CD4-positive, alpha-beta memory T cell (primary cell): Measurements from ENCODE around the gene FAM47E. TPM values are rescaled to one million over a fixed set of nuclear protein-coding genes. Genes with fewer than 3 reads are reported as not detected.

ENCODE experiments used
- CTCF ChIA-PET: fragments of 350-600 bp; sonication (Branson Sonifier 250); formaldehyde crosslinking; loops from one replicate; lab custom pipeline; 2021; ENCODE audit warnings: inconsistent platforms; ENCODE audit not compliant: partially characterized antibody; lab: Charles Lee
- POLR2A ChIA-PET: fragments of 350-600 bp; sonication (Branson Sonifier 250); formaldehyde crosslinking; loops from one replicate; lab custom pipeline; 2021; ENCODE audit not compliant: partially characterized antibody; lab: Charles Lee
- DNase-seq, 5 donors: peaks; one replicate each; pipeline versions ENCODE4 v3.0.0 to v3.0.0-alpha.2; 2020 to 2022; ENCODE audit warnings: mixed read lengths in 1 of 5
- H3K27ac ChIP-seq: one replicate; pipeline ENCODE4 v1.7.0; 2013; ENCODE audit warnings: low read depth, low read length
- H3K27me3 ChIP-seq: 2 replicates; pipeline ENCODE4 v1.7.0; 2013; ENCODE audit warnings: mild to moderate bottlenecking, low read length, moderate library complexity; ENCODE audit not compliant: insufficient read depth
- H3K36me3 ChIP-seq: 2 replicates; pipeline ENCODE4 v1.7.0; 2013; ENCODE audit warnings: mild to moderate bottlenecking, low read length, moderate library complexity; ENCODE audit not compliant: insufficient read depth
- H3K4me1 ChIP-seq: 2 replicates; pipeline ENCODE4 v1.7.0; 2013; ENCODE audit warnings: mild to moderate bottlenecking, low read length, moderate library complexity; ENCODE audit not compliant: insufficient read depth
- H3K4me3 ChIP-seq, 2 donors: one replicate each; pipeline ENCODE4 v1.7.0; 2013; ENCODE audit warnings: low read length in 2 of 2, mild to moderate bottlenecking in 1 of 2
- H3K9me3 ChIP-seq, 2 donors: one replicate each; pipeline ENCODE4 v1.7.0; 2013; ENCODE audit warnings: low read length in 2 of 2, control low read depth in 1 of 2; ENCODE audit not compliant: control insufficient read depth in 1 of 2
- H3K27ac Mint-ChIP-seq, 7 donors: one replicate each; pipeline ENCODE4 v1.8.0; 2020 to 2021; ENCODE audit warnings: mixed read lengths in 7 of 7, mild to moderate bottlenecking in 6 of 7, inconsistent platforms in 3 of 7, moderate library complexity in 3 of 7
- H3K27me3 Mint-ChIP-seq, 2 donors: one replicate each; pipeline ENCODE4 v1.8.0; 2020 to 2021; ENCODE audit warnings: mixed read lengths in 2 of 2
- H3K36me3 Mint-ChIP-seq, 2 donors: one replicate each; pipeline ENCODE4 v1.8.0; 2020 to 2021; ENCODE audit warnings: mixed read lengths in 2 of 2, inconsistent platforms in 1 of 2, mild to moderate bottlenecking in 1 of 2
- H3K4me1 Mint-ChIP-seq, 4 donors: one replicate each; pipeline ENCODE4 v1.8.0; 2020 to 2021; ENCODE audit warnings: mixed read lengths in 4 of 4, mild to moderate bottlenecking in 1 of 4
- H3K4me3 Mint-ChIP-seq, 8 donors: one replicate each; pipeline ENCODE4 v1.8.0; 2020 to 2021; ENCODE audit warnings: mixed read lengths in 8 of 8, mild to moderate bottlenecking in 7 of 8, moderate library complexity in 6 of 8, inconsistent platforms in 3 of 8
- H3K9me3 Mint-ChIP-seq, 8 donors: one replicate each; pipeline ENCODE4 v1.8.0; 2020 to 2021; ENCODE audit warnings: mixed read lengths in 8 of 8, mild to moderate bottlenecking in 5 of 8, inconsistent platforms in 3 of 8, moderate library complexity in 1 of 8
- intact Hi-C: fragments of 100-400 bp; cut with micrococcal nuclease; formaldehyde crosslinking; loops from one replicate; pipeline ENCODE4 v1.15.1; 2023
- polyA plus RNA-seq, 2 donors: library from polyadenylated mRNA; unstranded; fragments of 300-500 nt; fragmentation: Illumina TruSeq; gene quantifications; one replicate each; pipeline ENCODE4 v1.2.3, GENCODE V29; 2021
- total RNA-seq, 2 experiments: library from RNA; stranded (reverse); gene quantifications; one replicate each; pipeline ENCODE4 v1.2.3, GENCODE V29; 2021

FAM47E gene
- total and polyA plus RNA-seq, 4 experiments from 2014 or later = 0.18 to 0.64 TPM; not detected in 2

GRCh38 chr4:76309939-76310550, 58.5 kb downstream of the FAM47E start:
- ChIA-PET CTCF (interaction anchor here (5.7 kb wide), 1 partner anchor 67 kb away, joined by 66 read pairs; no protein-coding TSS in a partner anchor), POLR2A (no interaction called here)
- Histone ChIP-seq H3K4me1 (peaks cover 20% of the 10 kb centered on the region), H3K27me3 (no peaks in the 10 kb centered on the region), H3K36me3 (no peaks in the 10 kb centered on the region), H3K4me3 (no peak overlapping the region), H3K9me3 (no peaks in the 10 kb centered on the region), H3K27ac (no peak overlapping the region)
- Mint-ChIP-seq H3K27me3 (no peaks in the 10 kb centered on the region), H3K9me3 (peaks cover 0 to 7% (median 0%) of the 10 kb centered on the region in 8 donors), H3K4me3 (no peak overlapping the region), H3K36me3 (peaks cover 0 to 9% of the 10 kb centered on the region in 2 donors), H3K27ac (peak overlapping the region in 1 of 7 donors; percentile 62), H3K4me1 (peaks cover 9 to 19% (median 13%) of the 10 kb centered on the region in 4 donors)
- DNase-seq = no peak
- intact Hi-C loops = loop anchor here (5.0 to 10.0 kb wide), 3 partner anchors 65 to 847 kb away; partner anchors contain the start of genes CCNG2 and SCARB2

GRCh38 chr4:76310683-76311082, 59.2 kb downstream of the FAM47E start:
- H3K9me3 Mint-ChIP-seq = peaks cover 0 to 12% (median 4%) of the 10 kb centered on the region in 8 donors
- CTCF ChIA-PET = interaction anchor here (5.7 kb wide), 1 partner anchor 66 kb away, joined by 66 read pairs; no protein-coding TSS in a partner anchor
- H3K27ac Mint-ChIP-seq = no peak overlapping the region

GRCh38 chr4:76311896-76312331, 60.4 kb downstream of the FAM47E start:
- peaks cover 1 to 24% (median 15%) of the 10 kb centered on the region in 8 donors for H3K9me3 Mint-ChIP-seq
- CTCF ChIA-PET = no interaction called here

More at GRCh38 chr4:76310683-76311082, 59.2 kb downstream of the FAM47E start:
- DNase-seq = no peak
- H3K27me3 Mint-ChIP-seq = no peaks in the 10 kb centered on the region
- no peak overlapping the region for H3K27ac ChIP-seq
- no peaks in the 10 kb centered on the region for H3K27me3 ChIP-seq
- no peak overlapping the region for H3K4me3 Mint-ChIP-seq
- intact Hi-C loops = no loop called here
- H3K4me3 ChIP-seq = no peak overlapping the region
- H3K4me1 Mint-ChIP-seq = peaks cover 3 to 12% (median 7%) of the 10 kb centered on the region in 4 donors
- no peaks in the 10 kb centered on the region for H3K36me3 ChIP-seq
- H3K4me1 ChIP-seq = peaks cover 14% of the 10 kb centered on the region
- peaks cover 4 to 10% of the 10 kb centered on the region in 2 donors for H3K36me3 Mint-ChIP-seq
- POLR2A ChIA-PET = no interaction called here
- H3K9me3 ChIP-seq = no peaks in the 10 kb centered on the region

GRCh38 chr4:76312457-76312856, 60.9 kb downstream of the FAM47E start:
- peaks cover 4 to 30% (median 19%) of the 10 kb centered on the region in 8 donors for H3K9me3 Mint-ChIP-seq
- Histone ChIP-seq H3K4me3 (no peak overlapping the region), H3K36me3 (no peaks in the 10 kb centered on the region), H3K9me3 (no peaks in the 10 kb centered on the region), H3K4me1 (peaks cover 4% of the 10 kb centered on the region), H3K27ac (no peak overlapping the region), H3K27me3 (no peaks in the 10 kb centered on the region)
- intact Hi-C loops = no loop called here
- POLR2A ChIA-PET = no interaction called here
- peaks cover 1 to 8% of the 10 kb centered on the region in 2 donors for H3K27me3 Mint-ChIP-seq
- H3K4me1 Mint-ChIP-seq = peaks cover 3 to 7% (median 4%) of the 10 kb centered on the region in 4 donors
- CTCF ChIA-PET = no interaction called here
- no peak overlapping the region for H3K27ac Mint-ChIP-seq
- no peak overlapping the region for H3K4me3 Mint-ChIP-seq
- DNase-seq = no peak
- peaks cover 11 to 14% of the 10 kb centered on the region in 2 donors for H3K36me3 Mint-ChIP-seq

More at GRCh38 chr4:76311896-76312331, 60.4 kb downstream of the FAM47E start:
- H3K27me3 Mint-ChIP-seq = peaks cover 1 to 4% of the 10 kb centered on the region in 2 donors
- DNase-seq = no peak
- no peak overlapping the region for H3K27ac ChIP-seq
- intact Hi-C loops = no loop called here
- H3K4me1 ChIP-seq = peaks cover 9% of the 10 kb centered on the region
- peaks cover 3 to 10% (median 6%) of the 10 kb centered on the region in 4 donors for H3K4me1 Mint-ChIP-seq
- H3K4me3 Mint-ChIP-seq = no peak overlapping the region
- no peaks in the 10 kb centered on the region for H3K27me3 ChIP-seq
- POLR2A ChIA-PET = no interaction called here
- peak overlapping the region in 2 of 7 donors; percentile 14 to 37 for H3K27ac Mint-ChIP-seq
- H3K36me3 Mint-ChIP-seq = peaks cover 9 to 14% of the 10 kb centered on the region in 2 donors
- H3K9me3 ChIP-seq = no peaks in the 10 kb centered on the region
- H3K36me3 ChIP-seq = no peaks in the 10 kb centered on the region
- no peak overlapping the region for H3K4me3 ChIP-seq

- peaks cover 1 to 10% of the 10 kb centered on the region in 2 donors for H3K27me3 Mint-ChIP-seq
- H3K36me3 ChIP-seq = no peaks in the 10 kb centered on the region
- H3K36me3 Mint-ChIP-seq = peaks cover 11 to 13% of the 10 kb centered on the region in 2 donors
- ChIA-PET POLR2A (no interaction called here), CTCF (interaction anchor here (1.0 kb wide), 1 partner anchor 134 kb away, joined by 4 read pairs; no protein-coding TSS in a partner anchor)
- H3K9me3 ChIP-seq = no peaks in the 10 kb centered on the region
- intact Hi-C loops = no loop called here
- H3K27ac Mint-ChIP-seq = no peak overlapping the region
- H3K27ac ChIP-seq = no peak overlapping the region
- H3K27me3 ChIP-seq = no peaks in the 10 kb centered on the region
- H3K4me3 ChIP-seq = no peak overlapping the region
- no peaks in the 10 kb centered on the region for H3K4me1 ChIP-seq
- H3K9me3 Mint-ChIP-seq = peaks cover 4 to 38% (median 22%) of the 10 kb centered on the region in 8 donors
- no peak overlapping the region for H3K4me3 Mint-ChIP-seq
- no peak for DNase-seq
- H3K4me1 Mint-ChIP-seq = peaks cover 2 to 5% (median 2%) of the 10 kb centered on the region in 4 donors
Observed at GRCh38 chr4:76313547-76313946, 62.0 kb downstream of the FAM47E start.

- no peaks in the 10 kb centered on the region for H3K9me3 ChIP-seq
- no peak overlapping the region for H3K27ac Mint-ChIP-seq
- H3K27me3 ChIP-seq = no peaks in the 10 kb centered on the region
- no peak overlapping the region for H3K4me3 ChIP-seq
- H3K27ac ChIP-seq = no peak overlapping the region
- intact Hi-C loops = no loop called here
- H3K4me1 ChIP-seq = no peaks in the 10 kb centered on the region
- ChIA-PET CTCF (interaction anchor here (1.5 kb wide), 1 partner anchor 9 kb away, joined by 8 read pairs; the partner anchor contains the start of gene STBD1), POLR2A (no interaction called here)
- H3K27me3 Mint-ChIP-seq = peaks cover 1 to 10% of the 10 kb centered on the region in 2 donors
- no peak overlapping the region for H3K4me3 Mint-ChIP-seq
- H3K9me3 Mint-ChIP-seq = peaks cover 4 to 46% (median 25%) of the 10 kb centered on the region in 8 donors
- no peaks in the 10 kb centered on the region for H3K36me3 ChIP-seq
- H3K4me1 Mint-ChIP-seq = no peaks in the 10 kb centered on the region
- no peak for DNase-seq
- H3K36me3 Mint-ChIP-seq = peaks cover 9 to 11% of the 10 kb centered on the region in 2 donors
Observed at GRCh38 chr4:76315267-76315918, 63.9 kb downstream of the FAM47E start.

- H3K27ac Mint-ChIP-seq = no peak overlapping the region
- no peaks in the 10 kb centered on the region for H3K9me3 ChIP-seq
- H3K36me3 Mint-ChIP-seq = peaks cover 9 to 11% of the 10 kb centered on the region in 2 donors
- H3K4me1 Mint-ChIP-seq = no peaks in the 10 kb centered on the region
- H3K4me3 Mint-ChIP-seq = no peak overlapping the region
- peaks cover 1 to 10% of the 10 kb centered on the region in 2 donors for H3K27me3 Mint-ChIP-seq
- no peak overlapping the region for H3K27ac ChIP-seq
- H3K9me3 Mint-ChIP-seq = peaks cover 4 to 47% (median 26%) of the 10 kb centered on the region in 8 donors
- DNase-seq = no peak
- H3K4me1 ChIP-seq = no peaks in the 10 kb centered on the region
- no peaks in the 10 kb centered on the region for H3K27me3 ChIP-seq
- H3K36me3 ChIP-seq = no peaks in the 10 kb centered on the region
- intact Hi-C loops = no loop called here
- ChIA-PET POLR2A (no interaction called here), CTCF (interaction anchor here (0.7 to 1.5 kb wide), 3 partner anchors 9 to 39 kb away, joined by 3 to 8 read pairs (median 5); partner anchors contain the start of gene STBD1)
- H3K4me3 ChIP-seq = no peak overlapping the region
Observed at GRCh38 chr4:76316131-76316530, 64.6 kb downstream of the FAM47E start.
